ENCODE measurements around the gene MEG3. TPM values are rescaled to one million over a fixed set of nuclear protein-coding genes. Genes with fewer than 3 reads are reported as not detected.
"Not testable (repeated sequence)": the region's sequence is repeated elsewhere in the genome, so short reads cannot be mapped to it uniquely, and the experiment has no call there.

MEG3 gene
- total RNA-seq, 1 experiment from 2014 or later = 338 TPM

- Mint-ChIP-seq H3K27me3 (ENCODE audit: low read depth) (peaks cover 4% of the 10 kb centered on the region; the same call in 1 of the 2 replicates), H3K36me3 (no peaks in the 10 kb centered on the region), H3K4me1 (peaks cover 42% of the 10 kb centered on the region), H3K9me3 (no peaks in the 10 kb centered on the region), H3K4me3 (no peak overlapping the region), H3K27ac (no peak overlapping the region)
- CTCF ChIA-PET = no interaction called here
- ATAC-seq (no peak), DNase-seq (ENCODE audit: low spot score) (no peak)
- no peak for TF ChIP-seq ZSCAN18 (CRISPR knock-in tag; IDR thresholded peaks at IDR 0.05)
- no peak for TF ChIP-seq IRF1 (CRISPR knock-in tag; IDR thresholded peaks at IDR 0.05)
- TF ChIP-seq TP53 (CRISPR knock-in tag; IDR thresholded peaks at IDR 0.05) = no peak
- TF ChIP-seq NR2C2 (CRISPR knock-in tag; IDR thresholded peaks at IDR 0.05) = no peak
- TF ChIP-seq ATF3 (CRISPR knock-in tag; conservative IDR thresholded peaks at IDR 0.05) = no peak
- no peak for TF ChIP-seq TEAD4 (CRISPR knock-in tag; IDR thresholded peaks at IDR 0.05)
- no peak for TF ChIP-seq ATF1 (CRISPR knock-in tag; IDR thresholded peaks at IDR 0.05)
- TF ChIP-seq USF2 (CRISPR knock-in tag; IDR thresholded peaks at IDR 0.05) = no peak
- TF ChIP-seq SP1 (CRISPR knock-in tag; conservative IDR thresholded peaks at IDR 0.05) = no peak
- TF ChIP-seq MYBL2 (CRISPR knock-in tag; IDR thresholded peaks at IDR 0.05) = no peak
- no peak for TF ChIP-seq ZNF219 (CRISPR knock-in tag; IDR thresholded peaks at IDR 0.05; ENCODE audit: borderline replicate concordance)
- TF ChIP-seq KAT7 (CRISPR knock-in tag; IDR thresholded peaks at IDR 0.05; ENCODE audit: borderline replicate concordance) = no peak
- TF ChIP-seq CTCF (IDR thresholded peaks at IDR 0.05) = no peak
- TF ChIP-seq ZNF396 (CRISPR knock-in tag; IDR thresholded peaks at IDR 0.05; ENCODE audit: borderline replicate concordance) = no peak
- POLR2A ChIA-PET = no interaction called here
Measured at GRCh38 chr14:100818221-100818699, 7.7 kb upstream of the MEG3 start.

GRCh38 chr14:100818923-100819322, 7.0 kb upstream of the MEG3 start:
- ATAC-seq; H3K36me3 Mint-ChIP-seq; POLR2A ChIA-PET; DNase-seq (ENCODE audit: low spot score); H3K27me3 Mint-ChIP-seq (ENCODE audit: low read depth); CTCF ChIA-PET; H3K4me3 Mint-ChIP-seq; H3K9me3 Mint-ChIP-seq; H3K27ac Mint-ChIP-seq: not testable (repeated sequence)
- peaks cover 39% of the 10 kb centered on the region for H3K4me1 Mint-ChIP-seq

- no peaks in the 10 kb centered on the region for H3K9me3 Mint-ChIP-seq
- H3K27me3 Mint-ChIP-seq (ENCODE audit: low read depth) = peaks cover 6% of the 10 kb centered on the region; the same call in 1 of the 2 replicates
- ChIA-PET CTCF (no interaction called here), POLR2A (no interaction called here)
- no peak overlapping the region for H3K27ac Mint-ChIP-seq
- peaks cover 35% of the 10 kb centered on the region for H3K4me1 Mint-ChIP-seq
- H3K36me3 Mint-ChIP-seq = no peaks in the 10 kb centered on the region
- H3K4me3 Mint-ChIP-seq = no peak overlapping the region
- ATAC-seq (no peak), DNase-seq (ENCODE audit: low spot score) (no peak)
- no peak for TF ChIP-seq ZNF121 (CRISPR knock-in tag; IDR thresholded peaks at IDR 0.05)
- TF ChIP-seq CDX4 (CRISPR knock-in tag; IDR thresholded peaks at IDR 0.05; ENCODE audit: borderline replicate concordance) = no peak
Measured at GRCh38 chr14:100819453-100819828, 6.5 kb upstream of the MEG3 start.
